HG03439 (cell line): ENCODE data around the gene NDUFA5.
"Not testable (repeated sequence)": the region's sequence is repeated elsewhere in the genome, so short reads cannot be mapped to it uniquely, and the experiment has no call there.

Experiments
- ATAC-seq: cut with Tn5 transposase; IDR thresholded peaks from one replicate; pipeline ENCODE4 v1.9.1; 2021; ENCODE audit warnings: mild to moderate bottlenecking, moderate library complexity; ENCODE audit not compliant: unreplicated experiment

NDUFA5 gene

DNA sequence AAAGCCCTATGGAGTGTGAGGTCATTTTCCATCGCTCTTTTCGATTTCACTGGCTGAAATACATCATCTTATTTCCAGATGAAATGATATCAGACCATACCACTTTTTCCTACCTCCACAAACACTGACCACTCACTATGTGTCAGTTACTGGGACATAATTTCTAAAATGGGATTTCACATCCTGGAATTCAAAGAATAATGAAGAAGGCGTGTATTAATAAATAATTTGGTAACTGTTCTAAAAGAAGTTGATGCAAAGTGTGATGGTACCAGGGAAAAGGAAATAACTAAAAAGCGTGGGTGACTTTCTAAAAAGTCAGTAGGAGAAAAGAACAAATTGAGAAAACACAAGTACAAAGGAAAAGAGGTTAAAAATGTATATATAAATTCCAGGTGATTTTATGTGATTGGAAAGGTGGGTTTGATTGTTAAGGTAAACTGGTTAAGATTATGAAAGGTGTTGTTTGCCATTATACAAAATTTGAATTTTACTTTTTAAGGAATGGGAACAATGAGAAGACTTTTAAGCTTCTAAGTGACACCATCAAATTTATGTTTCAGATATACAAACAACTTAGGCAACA is 764 bp upstream of the NDUFA5 start:
- ATAC-seq = no peak

DNA sequence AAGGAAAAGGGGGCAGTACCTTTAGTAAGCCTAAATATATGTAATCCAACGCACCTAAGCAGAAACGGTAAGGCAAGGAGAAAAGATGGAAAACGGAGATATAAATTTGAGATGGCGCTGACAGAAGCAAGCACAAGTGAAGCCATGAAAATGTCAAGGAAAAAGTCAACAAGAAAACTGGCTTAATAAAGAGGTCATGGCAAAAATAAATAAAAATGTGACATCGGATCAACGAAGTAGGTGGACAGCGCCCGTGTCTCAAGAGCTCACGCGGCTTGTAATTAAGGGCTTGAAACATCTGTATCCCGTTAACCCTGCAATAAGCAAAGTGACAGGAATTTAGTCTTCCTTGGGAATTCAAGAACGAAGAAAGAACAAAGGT is 611 bp downstream of the NDUFA5 start:
- ATAC-seq = no peak

GRCh38 chr7:123555484-123555883 is 2.1 kb downstream of the NDUFA5 start:
- no peak for ATAC-seq

DNA sequence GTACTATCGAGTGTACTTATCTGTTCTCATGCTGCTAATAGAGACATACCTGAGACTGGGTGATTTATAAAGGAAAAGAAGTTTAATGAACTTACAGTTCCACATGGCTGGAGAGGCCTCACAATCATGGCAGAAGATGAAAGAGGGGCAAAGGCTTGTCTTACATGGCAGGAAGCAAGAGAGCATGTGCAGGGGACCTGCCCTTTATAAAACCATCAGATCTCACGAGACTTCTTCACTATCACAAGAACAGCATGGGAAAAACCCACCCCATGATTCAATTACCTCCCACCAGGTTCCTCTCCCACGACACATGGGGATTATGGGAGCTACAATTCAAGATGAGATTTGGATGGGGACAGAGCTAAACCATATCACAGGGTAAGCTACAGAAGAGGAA is 4.5 kb downstream of the NDUFA5 start:
- no peak for ATAC-seq

- ATAC-seq = no peak
Measured at GRCh38 chr7:123552641-123553040, 5.0 kb downstream of the NDUFA5 start.

DNA sequence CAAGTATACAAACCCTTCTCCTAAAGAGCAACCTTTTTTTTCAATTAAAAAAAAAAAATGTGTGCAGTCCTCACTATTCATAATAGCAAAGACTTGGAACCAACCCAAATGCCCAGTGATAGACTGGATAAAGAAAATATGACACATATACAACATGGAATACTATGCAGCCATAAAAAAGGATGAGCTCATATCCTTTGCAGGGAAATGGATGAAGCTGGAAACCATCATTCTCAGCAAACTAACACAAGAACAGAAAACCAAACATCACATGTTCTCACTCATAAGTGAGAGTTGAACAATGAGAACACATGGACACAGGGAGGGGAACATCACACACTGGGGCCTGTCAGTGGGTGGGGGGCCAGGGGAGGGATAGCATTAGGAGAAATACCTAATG is 5.5 kb downstream of the NDUFA5 start:
- ATAC-seq = not testable (repeated sequence)

GRCh38 chr7:123548406-123548805 is 9.2 kb downstream of the NDUFA5 start:
- ATAC-seq = no peak

GRCh38 chr7:123539871-123540270 is 17.7 kb downstream of the NDUFA5 start:
- no peak for ATAC-seq

DNA sequence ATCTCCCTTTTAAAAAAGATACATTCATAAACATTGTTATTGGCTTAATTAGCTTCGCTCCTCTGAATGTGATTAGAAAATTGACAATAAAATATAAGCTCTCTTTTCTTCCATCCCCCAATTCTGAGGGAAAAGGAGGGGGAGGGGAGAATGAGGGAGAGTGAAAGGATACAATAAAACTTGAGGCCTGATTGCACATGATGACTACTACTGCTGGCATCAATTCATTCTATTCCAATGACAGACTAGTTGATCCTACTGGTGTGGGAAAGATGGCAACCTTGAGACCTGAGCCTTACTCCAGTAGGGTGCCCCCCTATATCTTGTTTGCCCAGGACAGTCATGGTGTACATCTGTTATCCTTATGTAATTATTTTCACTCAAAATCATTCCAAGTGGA is 18.7 kb downstream of the NDUFA5 start:
- no peak for ATAC-seq

DNA sequence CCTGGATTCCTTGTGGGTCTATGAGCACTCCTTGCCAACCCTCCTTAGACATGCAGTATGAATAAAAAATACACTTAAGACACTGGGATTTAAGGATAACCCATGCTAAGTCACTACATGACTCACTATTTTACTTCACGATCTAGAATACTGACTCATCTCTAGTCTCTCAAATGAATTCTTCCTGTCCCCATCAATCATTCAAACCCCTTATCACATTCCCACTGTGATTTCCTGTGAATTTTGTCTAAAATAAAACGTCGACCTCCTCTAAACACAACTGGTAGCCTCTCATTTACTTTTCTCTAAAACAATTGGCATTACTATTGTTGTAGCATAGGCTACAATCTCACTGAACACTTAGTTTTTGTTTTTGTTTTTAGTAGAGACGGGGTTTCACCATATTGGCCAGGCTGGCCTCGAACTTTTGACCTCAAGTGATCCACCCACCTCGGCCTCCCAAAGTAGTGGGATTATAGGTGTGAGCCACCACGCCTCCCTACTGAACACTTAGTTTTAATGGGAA is 19.4 kb downstream of the NDUFA5 start:
- no peak for ATAC-seq

- no peak for ATAC-seq
Measured at GRCh38 chr7:123537026-123537642, 20.5 kb downstream of the NDUFA5 start.

GRCh38 chr7:123535517-123535916 is 22.1 kb downstream of the NDUFA5 start:
- no peak for ATAC-seq

DNA sequence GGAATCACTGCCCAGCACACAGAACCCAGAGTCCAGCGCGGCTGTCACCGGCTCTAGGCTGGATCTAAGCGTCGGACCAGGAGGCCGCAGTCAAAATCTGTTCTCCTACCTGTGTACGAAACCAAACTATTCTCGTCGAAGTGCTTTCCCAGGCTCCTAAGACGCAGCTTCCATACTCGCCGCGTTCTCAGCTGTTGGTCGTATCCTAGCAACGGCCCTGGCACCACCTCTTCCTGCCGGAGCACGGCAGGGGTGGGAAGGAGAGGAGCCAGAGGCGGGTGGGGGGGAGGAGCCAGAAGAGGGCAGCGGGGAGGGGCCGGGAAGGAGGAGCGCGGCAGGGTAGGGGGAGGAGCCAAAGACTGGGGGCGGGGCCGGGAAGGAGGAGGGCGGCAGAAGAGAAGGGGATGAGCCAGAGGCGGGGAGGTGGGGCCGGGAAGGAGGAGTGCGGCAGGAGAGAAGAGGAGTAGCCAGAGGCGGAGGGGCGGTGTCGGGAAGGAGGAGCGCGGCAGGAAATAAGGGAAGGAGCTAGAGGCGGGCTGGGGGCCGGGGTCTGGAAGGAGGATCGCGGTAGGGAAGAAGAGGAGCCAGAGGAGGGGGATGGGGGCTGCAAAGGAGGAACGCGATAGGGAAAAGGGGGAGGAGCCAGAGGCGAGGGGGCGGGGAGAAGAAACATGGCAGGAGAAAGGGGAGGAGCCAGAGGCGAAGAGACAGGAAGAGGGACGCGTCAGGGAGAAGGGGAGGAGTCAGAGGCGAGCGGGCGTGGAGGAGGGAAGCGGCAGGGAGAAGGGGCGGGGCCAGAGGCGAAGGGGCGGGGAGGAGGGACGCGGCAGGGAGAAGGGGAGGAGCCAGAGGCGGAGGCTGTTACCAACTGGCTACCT is 23.0 kb downstream of the NDUFA5 start, which contains the start of gene IQUB:
Gene IQUB, minus strand, starts transcription at position 213 of the 878 bp plus-strand sequence. CDS start 22,255 bp downstream, outside the sequence.
- ATAC-seq = peak; percentile 80

GRCh38 chr7:123533929-123534382 is 23.7 kb downstream of the NDUFA5 start:
- ATAC-seq = peak; percentile 0

- ATAC-seq = no peak
Measured at GRCh38 chr7:123533553-123533917, 24.1 kb downstream of the NDUFA5 start.

DNA sequence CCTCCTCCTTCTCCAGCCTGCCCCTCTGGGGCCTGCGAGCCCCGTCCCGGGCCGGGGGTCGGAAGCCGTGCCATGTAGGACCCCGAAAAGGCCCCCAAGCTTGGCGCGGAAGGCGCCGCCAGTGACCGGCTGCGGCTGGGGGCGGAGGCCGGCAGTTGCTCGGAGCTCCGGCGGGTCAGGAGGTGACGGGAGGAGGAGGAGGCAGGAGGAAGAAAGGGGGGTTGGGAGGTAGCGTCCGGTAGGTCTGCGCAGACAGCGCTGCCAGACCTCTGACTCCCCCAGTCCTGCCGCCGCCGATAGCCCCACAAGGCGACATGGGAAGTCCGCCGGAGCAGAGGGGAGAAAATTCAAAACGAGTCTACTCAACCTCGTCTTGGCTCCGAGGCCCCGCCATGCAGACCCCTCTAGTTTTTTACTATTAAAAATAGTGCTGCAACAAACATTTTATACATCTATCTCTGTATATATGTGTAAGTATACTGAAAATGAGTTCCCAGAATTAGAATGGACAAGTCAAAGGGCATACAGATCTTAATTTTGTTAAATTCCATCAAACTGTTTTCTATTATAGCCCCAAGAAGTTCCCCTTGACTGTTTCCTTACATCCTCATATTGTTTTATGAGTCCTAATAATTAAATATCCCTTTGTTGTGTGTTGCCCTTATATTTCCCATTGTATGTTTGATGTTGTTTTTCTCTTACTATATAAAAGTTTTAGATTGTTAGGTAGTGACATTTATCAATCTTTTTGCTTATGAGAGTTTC is 24.6 kb downstream of the NDUFA5 start:
- peak; percentile 42 for ATAC-seq

GRCh38 chr7:123532343-123532742 is 25.3 kb downstream of the NDUFA5 start:
- peak; percentile 0 for ATAC-seq

GRCh38 chr7:123530035-123530591 is 27.5 kb downstream of the NDUFA5 start:
- not testable (repeated sequence) for ATAC-seq

GRCh38 chr7:123528265-123528664 is 29.4 kb downstream of the NDUFA5 start:
- no peak for ATAC-seq

DNA sequence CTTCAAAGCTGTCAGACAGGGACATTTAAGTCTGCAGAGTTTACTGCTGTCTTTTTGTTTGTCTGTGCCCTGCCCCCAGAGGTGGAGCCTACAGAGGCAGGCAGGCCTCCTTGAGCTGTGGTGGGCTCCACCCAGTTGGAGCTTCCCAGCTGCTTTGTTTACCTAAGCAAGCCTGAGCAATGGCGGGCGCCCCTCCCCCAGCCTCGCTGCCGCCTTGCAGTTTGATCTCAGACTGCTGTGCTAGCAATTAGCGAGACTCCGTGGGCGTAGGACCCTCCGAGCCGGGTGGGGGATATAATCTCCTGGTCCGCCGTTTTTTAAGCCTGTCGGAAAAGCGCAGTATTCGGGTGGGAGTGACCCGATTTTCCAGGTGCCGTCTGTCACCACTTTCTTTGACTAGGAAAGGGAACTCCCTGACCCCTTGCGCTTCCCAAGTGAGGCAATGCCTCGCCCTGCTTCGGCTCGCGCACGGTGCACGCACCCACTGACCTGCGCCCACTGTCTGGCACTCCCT is 29.8 kb downstream of the NDUFA5 start:
- ATAC-seq = not testable (repeated sequence)
